ENCODE results near the gene SLC25A47. TPM values are rescaled to one million over a fixed set of nuclear protein-coding genes. Genes with fewer than 3 reads are reported as not detected.

The SLC25A47 gene
- total RNA-seq, 1 experiment from 2014 or later, result 0.13 TPM

DNA sequence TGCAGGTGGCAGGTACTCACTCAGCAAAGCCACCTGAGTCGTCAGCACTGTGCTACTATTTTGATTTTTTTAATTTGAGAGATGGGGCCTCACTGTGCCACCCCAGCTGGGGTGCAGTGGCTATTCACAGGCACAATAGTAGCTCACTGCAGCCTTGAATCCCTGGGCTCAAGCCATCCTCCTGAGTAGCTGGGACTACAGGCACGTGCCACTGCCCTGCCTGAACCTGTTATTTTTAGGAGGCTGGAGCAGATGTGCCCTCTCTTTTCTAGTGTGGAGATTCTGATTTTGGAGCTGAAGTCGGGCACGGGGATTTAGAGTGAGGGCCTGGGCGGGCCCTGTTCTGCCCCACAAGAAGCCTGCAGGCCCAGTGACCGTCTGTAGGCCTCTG, 17.3 kb downstream of the SLC25A47 start:
- Histone ChIP-seq H3K9ac (ENCODE audit: extremely low read depth, insufficient read length, low read length) (no peak overlapping the region), H3K56ac (ENCODE audit: insufficient read length, low read depth, low read length) (no peak overlapping the region), H3K14ac (ENCODE audit: insufficient read depth, low read length) (no peak overlapping the region), H3K79me1 (ENCODE audit: insufficient read depth, low read depth, low read length, poor library complexity, severe bottlenecking) (no peaks in the 10 kb centered on the region), H3K27ac (ENCODE audit: insufficient read length, low read depth, low read length) (no peak overlapping the region), H3K79me2 (ENCODE audit: insufficient read depth, low read length) (no peaks in the 10 kb centered on the region), H2BK20ac (ENCODE audit: low read depth, low read length, poor library complexity, severe bottlenecking) (no peak overlapping the region), H2AK5ac (ENCODE audit: insufficient read length, low read length) (no peak overlapping the region), H2BK5ac (ENCODE audit: insufficient read length, low read length) (no peak overlapping the region), H4K8ac (replicated peaks; ENCODE audit: insufficient read length, low read depth, low read length) (no peak overlapping the region), H2BK12ac (ENCODE audit: insufficient read length, low read depth, low read length) (no peak overlapping the region), H3K4me2 (ENCODE audit: insufficient read depth, insufficient read length, low read length) (no peak overlapping the region), H3K9me3 (ENCODE audit: control insufficient read depth, low read depth, low read length) (no peaks in the 10 kb centered on the region), H3K23ac (ENCODE audit: insufficient read length, low read depth, low read length) (no peak overlapping the region), H3K4ac (ENCODE audit: low read depth, low read length) (no peak overlapping the region), H2BK15ac (ENCODE audit: low read depth, low read length) (no peak overlapping the region), H3K23me2 (ENCODE audit: insufficient read length, low read depth, low read length, poor library complexity, severe bottlenecking) (no peaks in the 10 kb centered on the region), H4K91ac (ENCODE audit: insufficient read length, low read depth, low read length) (no peak overlapping the region), H3K27me3 (ENCODE audit: insufficient read depth, low read length) (no peaks in the 10 kb centered on the region), H2AFZ (ENCODE audit: low read length) (no peak overlapping the region), H2BK120ac (ENCODE audit: low read depth, low read length, poor library complexity, severe bottlenecking) (no peak overlapping the region), H4K5ac (ENCODE audit: insufficient read length, low read depth, low read length) (no peak overlapping the region), H3T11ph (ENCODE audit: low read length) (no peak overlapping the region), H3K18ac (ENCODE audit: insufficient read length, low read depth, low read length) (no peak overlapping the region), H4K20me1 (ENCODE audit: control insufficient read depth, insufficient read depth, insufficient read length) (no peaks in the 10 kb centered on the region), H3K4me1 (ENCODE audit: insufficient read depth, low read length) (no peaks in the 10 kb centered on the region)
- peaks cover 39 to 76% (median 73%) of the 10 kb centered on the region in 3 experiments; a peak in 6 of 7 replicates for H3K36me3 Mint-ChIP-seq (ENCODE audit: insufficient read depth in 1 of 3, low read depth in 3 of 3)
- TF ChIP-seq, protein P1, sequence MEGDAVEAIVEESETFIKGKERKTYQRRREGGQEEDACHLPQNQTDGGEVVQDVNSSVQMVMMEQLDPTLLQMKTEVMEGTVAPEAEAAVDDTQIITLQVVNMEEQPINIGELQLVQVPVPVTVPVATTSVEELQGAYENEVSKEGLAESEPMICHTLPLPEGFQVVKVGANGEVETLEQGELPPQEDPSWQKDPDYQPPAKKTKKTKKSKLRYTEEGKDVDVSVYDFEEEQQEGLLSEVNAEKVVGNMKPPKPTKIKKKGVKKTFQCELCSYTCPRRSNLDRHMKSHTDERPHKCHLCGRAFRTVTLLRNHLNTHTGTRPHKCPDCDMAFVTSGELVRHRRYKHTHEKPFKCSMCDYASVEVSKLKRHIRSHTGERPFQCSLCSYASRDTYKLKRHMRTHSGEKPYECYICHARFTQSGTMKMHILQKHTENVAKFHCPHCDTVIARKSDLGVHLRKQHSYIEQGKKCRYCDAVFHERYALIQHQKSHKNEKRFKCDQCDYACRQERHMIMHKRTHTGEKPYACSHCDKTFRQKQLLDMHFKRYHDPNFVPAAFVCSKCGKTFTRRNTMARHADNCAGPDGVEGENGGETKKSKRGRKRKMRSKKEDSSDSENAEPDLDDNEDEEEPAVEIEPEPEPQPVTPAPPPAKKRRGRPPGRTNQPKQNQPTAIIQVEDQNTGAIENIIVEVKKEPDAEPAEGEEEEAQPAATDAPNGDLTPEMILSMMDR (conservative IDR thresholded peaks at IDR 0.05), result no peak
- no peaks in the 10 kb centered on the region for H3K27me3 Mint-ChIP-seq (ENCODE audit: low read depth)
- H3K4me1 Mint-ChIP-seq, result no peaks in the 10 kb centered on the region
- no CpG with 5 or more reads among the region's 6 CpGs for WGBS (ENCODE audit: extremely low coverage, insufficient read length, low lambda C conversion rate)
- H3K9me3 Mint-ChIP-seq, result no peaks in the 10 kb centered on the region; a peak in 1 of 5 replicates
- no peak for DNase-seq
- no peak overlapping the region for H3K4me3 Mint-ChIP-seq
- H3K27ac Mint-ChIP-seq, result peak overlapping the region in 1 of 3 experiments; percentile 12; a peak in 1 of 7 replicates
